WI38 (cell line): ENCODE results near the gene SLC39A7.

Experiments used
- H3K4me3 ChIP-seq: 2 replicates; pipeline ENCODE4 v1.5.1; 2011; ENCODE audit warnings: low read depth, mild to moderate bottlenecking, control low read depth, low read length
- TF ChIP-seq, protein P1 (sequence below): IDR thresholded peaks from 2 replicates; pipeline ENCODE4 v1.5.1; 2012; ENCODE audit warnings: low read depth, mild to moderate bottlenecking, control low read depth, low read length

Gene SLC39A7

DNA sequence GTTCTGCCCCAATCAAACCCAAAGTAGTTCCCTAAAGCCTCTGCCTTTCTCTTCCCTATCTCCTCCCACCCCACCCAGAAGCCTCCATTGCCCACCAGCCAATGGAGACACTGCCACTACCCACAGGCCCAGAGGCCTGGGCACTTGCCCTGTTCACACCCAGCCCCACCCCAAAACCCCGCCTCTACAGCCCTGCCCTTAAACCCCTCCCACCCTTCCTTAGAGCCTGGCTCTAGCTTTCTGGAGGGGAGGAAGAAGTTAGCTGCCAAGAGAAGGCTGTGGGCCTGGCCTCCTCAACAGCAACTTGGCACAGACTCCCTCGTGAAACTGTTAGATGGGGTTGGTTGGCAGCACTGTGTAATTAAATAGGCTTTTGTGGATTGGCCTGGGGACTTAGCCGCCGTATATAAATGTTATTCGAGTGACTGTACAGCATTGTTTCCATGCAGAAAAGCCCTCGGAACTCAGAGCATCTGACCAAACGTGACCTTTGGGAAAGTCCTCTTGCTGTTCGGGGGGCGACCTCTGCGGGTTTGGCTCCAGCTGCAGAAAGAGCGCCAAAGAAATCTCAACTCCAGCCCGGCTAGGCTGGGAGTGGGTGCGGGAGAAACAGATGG is 39.8 kb upstream of the SLC39A7 start:
- H3K4me3 ChIP-seq, result peak overlapping the region; percentile 49; the same call in 1 of the 2 replicates
- TF ChIP-seq, protein P1, sequence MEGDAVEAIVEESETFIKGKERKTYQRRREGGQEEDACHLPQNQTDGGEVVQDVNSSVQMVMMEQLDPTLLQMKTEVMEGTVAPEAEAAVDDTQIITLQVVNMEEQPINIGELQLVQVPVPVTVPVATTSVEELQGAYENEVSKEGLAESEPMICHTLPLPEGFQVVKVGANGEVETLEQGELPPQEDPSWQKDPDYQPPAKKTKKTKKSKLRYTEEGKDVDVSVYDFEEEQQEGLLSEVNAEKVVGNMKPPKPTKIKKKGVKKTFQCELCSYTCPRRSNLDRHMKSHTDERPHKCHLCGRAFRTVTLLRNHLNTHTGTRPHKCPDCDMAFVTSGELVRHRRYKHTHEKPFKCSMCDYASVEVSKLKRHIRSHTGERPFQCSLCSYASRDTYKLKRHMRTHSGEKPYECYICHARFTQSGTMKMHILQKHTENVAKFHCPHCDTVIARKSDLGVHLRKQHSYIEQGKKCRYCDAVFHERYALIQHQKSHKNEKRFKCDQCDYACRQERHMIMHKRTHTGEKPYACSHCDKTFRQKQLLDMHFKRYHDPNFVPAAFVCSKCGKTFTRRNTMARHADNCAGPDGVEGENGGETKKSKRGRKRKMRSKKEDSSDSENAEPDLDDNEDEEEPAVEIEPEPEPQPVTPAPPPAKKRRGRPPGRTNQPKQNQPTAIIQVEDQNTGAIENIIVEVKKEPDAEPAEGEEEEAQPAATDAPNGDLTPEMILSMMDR, result no peak

DNA sequence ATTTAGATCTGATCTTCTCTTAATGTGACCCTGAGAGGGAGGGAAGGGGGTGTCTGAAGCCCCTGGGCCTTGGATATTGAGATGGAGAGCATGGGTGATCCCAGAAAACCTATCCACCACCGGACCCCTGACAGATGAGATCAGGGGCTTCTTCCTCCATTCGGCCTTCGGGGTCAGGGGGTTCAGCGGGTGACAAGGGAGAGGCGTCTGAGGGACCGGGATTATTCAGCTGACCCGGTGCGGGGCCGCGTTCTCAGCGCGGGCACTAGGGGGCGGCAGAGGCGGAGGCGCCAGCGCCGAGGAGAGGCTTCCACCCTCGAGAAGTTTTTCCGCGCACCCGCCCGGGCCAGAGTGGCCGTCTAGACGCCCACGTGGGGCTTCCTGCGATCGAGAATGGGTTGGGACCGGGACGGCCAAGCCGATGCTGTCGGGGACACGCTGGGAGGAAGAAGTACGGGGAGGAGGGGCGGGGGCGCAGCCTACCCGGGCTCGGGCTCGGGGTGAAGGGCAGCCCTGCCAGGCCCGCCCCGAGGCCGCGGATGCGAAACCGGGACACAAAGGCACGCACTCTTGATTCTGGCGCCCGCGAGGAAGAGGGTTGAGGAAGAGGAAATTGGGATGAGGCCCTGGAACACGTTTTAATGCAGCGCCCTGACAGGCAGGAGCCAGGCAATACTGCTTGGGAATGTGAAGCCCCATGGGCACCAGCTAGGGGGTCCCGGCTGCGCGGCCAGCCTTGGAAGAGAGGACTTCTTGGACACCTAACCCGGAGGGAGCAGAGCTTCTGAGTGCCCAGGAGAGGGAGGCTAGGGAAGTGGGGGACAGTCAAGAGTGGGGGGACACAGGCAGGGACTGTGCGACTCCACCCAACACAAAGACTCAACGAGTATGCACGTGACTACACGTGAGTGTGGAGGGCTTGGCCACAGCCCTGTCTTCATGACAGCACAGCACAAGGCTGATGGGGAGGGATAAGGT is 39.0 kb upstream of the SLC39A7 start:
- TF ChIP-seq, protein P1, result peak; percentile 95
- peak overlapping the region; percentile 49 for H3K4me3 ChIP-seq

DNA sequence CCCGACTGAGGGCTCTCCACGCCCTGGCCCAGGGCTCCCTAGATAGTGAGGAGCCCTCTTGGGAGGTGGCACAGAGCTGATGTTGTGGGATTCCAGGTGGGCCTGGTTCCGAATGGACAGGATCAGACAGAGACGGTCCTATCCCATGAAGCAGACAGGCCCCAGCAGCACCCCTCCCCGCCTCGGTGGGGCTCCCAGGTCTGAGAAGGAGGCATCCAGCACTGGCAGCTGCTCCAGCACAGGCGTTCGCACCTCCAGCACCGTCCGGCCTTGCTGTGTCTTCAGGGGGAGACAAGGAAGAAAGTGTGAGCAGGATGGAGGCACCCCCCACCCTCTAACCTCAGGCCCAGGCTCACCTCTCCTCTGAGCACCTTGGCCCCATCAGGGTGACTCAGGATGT is 37.1 kb upstream of the SLC39A7 start:
- H3K4me3 ChIP-seq, result no peak overlapping the region

DNA sequence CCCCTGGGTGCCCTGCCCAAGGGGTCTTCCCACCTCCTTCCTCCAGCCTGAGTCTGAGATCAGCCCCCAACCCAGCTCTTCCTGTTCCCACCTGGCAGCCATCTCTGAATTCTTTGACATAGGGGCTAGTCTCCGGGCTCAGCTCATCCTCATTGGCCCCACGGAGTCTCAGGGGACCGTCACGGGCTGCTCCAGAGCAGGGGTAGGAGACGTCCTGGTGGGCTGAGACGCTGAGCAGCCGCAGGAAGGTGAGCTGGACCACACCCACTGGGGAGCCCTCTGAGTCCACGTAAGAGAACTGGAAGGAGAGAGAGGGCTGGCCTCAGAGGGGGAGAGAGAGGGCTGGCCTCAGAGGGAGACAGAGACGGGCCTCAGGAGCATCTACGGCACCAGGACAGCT is 36.5 kb upstream of the SLC39A7 start:
- H3K4me3 ChIP-seq, result no peak overlapping the region
- TF ChIP-seq, protein P1, result no peak

More for the DNA sequence above, 37.1 kb upstream of the SLC39A7 start:
- TF ChIP-seq, protein P1, result no peak

DNA sequence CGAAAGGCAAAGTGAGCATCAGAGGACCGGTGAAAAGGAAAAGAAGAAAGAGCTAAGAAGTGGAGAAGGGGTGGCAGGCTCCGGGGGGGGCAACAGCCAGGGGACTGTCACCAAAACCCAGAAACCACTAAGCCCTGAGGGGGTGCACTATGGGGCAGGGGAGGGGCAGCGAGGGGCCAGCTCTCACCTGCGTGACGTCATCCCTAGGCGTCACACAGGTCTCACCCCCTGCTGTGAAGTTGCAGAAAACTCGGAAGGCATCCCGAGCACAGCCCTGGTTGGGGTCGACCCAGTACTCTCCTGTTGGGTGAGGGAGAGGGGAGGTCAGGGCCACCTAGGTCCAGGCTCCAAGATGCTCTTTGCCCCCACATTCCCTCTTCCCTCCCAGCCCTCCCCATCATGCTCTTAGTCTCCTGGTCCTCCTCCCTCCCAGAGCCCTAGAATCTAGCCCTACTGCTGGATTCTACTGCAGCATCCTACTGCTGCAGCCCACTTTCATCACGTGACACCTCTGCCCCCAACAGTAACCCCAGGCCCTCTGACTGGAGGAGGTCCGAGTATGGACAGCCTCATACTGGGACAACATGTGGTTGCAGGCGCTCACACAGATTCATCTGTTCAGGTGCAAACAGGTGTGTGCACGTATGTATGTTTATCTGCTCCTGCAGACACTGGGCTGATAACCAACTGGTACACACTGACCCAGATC is 35.8 kb upstream of the SLC39A7 start:
- TF ChIP-seq, protein P1, result no peak
- no peak overlapping the region for H3K4me3 ChIP-seq

DNA sequence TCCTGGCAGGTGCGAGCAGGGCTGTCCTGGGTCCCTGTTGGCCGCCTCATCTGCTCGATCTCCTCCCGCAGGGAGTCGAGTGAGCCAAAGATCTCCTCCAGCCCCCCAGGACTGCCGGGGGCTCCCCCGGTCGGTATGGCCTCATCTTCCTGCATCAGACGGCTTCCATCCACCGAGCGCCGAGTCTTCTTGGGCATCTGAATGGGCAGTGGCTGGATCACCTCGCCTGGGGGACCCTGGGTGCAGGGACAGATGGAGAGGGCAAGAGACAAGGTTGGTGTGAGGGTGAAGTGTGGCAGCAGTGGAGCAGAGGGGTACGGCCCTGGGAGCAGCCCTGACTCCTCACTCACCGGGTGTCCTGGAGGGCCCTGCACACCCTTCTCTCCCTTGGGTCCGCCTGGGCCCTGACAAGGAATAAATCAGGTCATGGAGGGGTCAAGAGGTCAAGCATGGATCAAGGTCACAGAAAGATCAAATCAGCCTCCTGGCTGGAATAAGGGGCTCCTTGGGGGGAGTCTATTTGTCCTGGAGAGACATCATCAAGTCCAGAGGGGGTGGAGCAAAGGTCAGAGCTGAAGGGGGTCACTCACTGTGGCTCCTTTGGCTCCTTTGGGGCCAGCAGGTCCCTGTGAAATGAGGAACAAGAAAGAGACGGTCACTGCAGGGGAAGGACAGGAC is 34.9 kb upstream of the SLC39A7 start:
- H3K4me3 ChIP-seq, result no peak overlapping the region
- TF ChIP-seq, protein P1, result no peak
